ENCODE results near the gene COG5.

Gene COG5

DNA sequence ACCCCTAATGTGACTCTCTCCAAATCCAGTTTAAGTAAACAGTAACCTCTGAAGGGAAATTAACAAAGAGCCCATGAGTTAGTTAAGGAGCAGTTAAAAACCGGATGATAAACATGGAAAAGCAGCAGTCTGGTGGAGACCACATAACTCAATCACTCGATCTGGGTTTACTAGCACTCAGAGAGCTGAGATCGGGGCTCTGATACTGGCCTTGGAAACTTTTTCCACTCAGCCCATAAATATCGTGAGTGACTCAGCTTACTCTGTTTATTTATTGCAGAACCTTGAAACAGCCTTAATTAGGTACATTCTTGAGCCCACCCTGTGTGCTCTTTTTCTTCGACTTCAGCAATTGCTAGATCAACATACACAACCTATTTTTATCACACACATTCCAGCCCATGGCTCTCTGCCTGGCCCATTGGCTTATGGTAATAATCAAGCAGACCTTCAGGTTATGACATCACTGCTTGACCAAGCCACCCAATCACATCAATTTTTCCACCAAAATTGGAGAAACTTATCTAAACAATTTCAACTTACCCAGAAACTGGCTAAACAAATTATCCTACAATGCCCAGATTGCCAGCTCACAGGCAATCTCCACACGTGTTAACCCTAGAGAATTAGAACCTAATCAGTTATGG lies 176.0 kb downstream of the COG5 start:
- DNase-seq, result no peak

DNA sequence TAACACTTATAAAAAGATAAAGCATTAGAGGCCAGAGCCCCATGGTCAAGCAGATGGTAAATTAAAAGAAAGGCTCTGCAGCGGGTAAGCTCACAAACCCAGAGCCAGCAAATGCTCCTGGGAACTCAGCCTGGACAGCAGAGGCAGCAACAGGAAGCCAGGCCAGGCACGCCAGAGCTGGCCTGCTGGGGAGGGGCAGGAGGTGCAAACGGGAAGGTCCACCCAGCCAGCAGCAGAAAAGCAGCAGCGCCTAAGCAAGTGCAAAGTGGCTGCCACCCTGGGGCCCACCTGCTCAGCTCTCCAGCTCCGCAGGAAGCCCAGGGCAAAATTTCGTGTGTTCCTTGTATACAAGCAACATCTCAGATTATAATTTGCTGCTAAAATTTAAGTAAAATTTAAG lies 176.6 kb downstream of the COG5 start:
- DNase-seq, result no peak

DNA sequence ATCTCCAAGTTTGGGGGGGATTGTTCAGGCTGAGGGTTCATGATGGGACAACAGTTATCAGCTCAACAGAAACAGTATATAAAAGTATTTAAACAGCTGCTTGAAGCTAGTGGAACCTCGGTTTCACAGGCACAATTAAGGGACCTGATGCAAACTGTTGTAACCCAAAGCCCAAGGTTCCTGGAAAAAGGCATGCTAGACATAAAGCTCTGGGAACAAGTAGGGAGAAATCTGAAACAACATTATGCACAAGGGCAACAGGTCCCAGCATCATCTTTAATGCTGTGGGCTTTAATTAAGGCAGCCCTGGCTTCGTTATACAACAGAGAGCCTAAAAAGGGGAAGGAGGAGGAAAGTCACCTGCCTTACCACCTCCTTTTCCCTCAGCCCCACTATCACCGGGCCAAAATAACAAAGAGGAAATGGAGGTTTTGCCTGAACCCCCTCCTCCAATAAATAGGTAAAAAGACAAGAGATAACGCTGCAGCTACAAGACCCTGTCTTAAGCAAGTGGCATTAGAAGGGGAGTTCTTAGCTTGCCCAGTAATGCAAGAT lies 177.1 kb downstream of the COG5 start:
- DNase-seq, result no peak

DNA sequence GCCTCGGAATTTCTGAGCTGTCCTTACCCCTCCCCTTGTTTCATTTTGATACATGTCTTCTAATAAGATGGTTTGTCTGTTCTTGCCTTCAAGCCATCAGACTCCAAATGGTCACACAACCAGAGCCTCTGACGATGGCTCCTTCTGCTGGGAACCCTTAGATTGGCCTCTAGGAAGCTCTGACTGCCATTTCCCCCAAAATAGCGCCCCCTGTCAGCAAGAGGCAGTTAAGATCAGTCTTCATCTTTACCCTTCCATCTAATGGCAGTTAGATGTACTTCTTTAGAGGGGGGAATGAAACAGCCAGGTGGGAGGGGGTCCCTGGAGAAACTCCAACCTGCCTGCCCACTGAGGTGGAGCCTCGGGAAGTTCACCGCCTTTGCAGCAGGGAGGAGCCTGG lies 179.7 kb downstream of the COG5 start:
- no peak for DNase-seq

DNA sequence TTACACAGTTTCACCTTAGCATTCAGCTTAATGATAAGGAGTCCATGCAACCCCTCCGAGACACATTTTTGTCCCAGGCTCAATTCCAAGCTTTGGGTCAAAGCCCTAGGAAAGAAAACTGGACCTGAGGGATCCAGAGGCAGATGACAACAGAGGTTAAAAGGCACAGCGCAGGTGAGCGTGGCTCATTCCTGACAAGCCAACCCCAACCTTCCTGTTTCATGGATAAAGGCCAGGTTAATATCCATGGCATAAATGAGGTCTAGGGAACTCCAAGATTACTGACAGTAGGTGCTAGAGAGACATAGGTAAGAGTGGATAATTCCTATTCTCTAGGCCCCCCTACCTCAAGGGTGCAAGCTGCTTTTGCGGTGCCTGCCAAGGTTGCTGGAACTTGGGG lies 180.5 kb downstream of the COG5 start:
- no peak for DNase-seq

DNA sequence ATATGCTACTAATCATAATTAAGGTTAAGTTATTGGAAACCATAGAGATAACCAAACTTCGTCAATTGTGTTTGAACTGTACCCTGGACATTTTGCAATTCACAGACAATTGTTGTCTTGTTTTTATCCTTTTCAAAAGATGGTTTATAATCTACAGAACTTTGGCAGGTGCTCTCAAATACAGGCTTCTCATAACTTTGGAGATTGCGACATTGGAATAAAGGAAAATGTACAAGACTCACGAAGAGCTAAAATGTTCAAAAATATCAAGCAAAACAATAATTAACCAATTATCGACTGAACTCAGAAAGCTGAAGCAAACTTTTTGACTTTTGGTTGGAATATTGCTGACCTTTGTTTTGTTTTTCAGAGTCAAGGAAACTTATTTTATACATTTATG lies 182.3 kb downstream of the COG5 start:
- no peak for DNase-seq

DNA sequence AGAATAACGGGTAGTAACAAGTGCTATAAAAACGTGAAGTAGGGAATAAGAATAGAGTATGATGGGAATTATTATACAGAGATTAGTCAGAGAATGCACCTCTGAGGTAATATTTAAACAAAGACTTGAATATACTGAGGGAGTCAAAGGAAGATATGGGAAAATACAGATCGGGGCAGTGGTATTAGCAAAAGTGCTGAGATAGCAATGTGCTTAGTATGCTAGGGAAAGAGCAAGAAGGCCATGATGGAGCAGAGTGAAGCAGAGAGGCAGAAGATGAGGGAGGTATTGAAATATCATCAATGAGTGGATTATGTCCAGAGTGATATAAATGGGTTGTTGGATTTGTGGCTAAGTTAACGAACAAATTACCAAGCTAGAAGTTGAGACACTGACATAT lies 190.4 kb downstream of the COG5 start:
- DNase-seq, result no peak

DNA sequence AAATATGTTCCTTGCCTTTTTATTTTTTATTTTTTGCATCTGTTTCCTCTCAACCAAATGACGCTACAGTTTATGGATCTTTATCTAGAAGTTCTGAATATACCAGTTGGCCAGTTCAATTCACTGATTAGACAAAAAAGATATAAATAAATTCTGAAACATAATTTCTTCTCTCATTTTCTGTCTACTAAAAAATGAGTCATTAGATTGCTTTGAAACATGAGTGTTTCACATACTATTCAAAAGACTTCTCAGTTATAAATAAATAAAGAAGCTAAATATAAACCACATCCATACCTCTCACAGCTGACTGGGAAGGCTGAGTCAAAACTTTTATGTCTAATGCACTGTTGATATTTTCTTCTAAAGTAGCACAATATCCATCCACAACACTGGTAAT lies 191.4 kb downstream of the COG5 start:
- DNase-seq, result no peak

DNA sequence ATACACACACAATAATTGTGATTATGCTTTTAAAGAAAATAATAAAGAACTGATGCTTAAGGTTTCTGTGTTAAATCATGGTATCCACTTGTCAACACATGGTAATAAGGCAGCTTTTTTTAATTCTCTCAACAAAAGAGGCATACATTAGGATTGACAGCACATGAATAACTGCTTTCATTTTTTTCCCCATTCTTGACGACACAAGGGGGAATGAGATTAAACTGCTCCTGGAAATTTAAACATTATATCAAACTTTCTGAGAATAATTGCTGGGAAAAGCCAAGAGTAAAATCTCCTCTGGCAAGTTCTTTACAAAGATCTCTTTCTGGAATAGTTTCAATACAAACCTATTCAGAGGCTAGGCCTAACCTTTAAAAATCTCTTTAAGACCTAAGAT lies 192.9 kb downstream of the COG5 start:
- DNase-seq, result no peak

DNA sequence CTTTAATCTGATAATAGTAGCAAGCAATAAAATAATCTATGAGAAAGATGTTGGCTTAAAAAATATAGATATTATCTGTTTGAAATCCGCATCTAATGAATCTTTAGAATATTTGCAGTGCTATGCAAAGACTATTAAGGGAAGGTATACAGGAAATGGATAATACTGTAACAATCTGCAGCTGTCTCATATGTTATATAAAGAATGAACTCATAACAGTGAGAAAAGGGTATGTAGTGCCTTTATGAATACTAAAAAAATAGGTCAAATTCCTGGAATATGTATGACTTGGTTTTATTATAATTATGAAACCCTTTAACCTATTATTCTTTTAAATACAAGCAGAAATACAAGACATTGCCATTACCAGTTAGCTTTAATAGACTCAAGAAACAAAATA lies 198.9 kb downstream of the COG5 start:
- no peak for DNase-seq

DNA sequence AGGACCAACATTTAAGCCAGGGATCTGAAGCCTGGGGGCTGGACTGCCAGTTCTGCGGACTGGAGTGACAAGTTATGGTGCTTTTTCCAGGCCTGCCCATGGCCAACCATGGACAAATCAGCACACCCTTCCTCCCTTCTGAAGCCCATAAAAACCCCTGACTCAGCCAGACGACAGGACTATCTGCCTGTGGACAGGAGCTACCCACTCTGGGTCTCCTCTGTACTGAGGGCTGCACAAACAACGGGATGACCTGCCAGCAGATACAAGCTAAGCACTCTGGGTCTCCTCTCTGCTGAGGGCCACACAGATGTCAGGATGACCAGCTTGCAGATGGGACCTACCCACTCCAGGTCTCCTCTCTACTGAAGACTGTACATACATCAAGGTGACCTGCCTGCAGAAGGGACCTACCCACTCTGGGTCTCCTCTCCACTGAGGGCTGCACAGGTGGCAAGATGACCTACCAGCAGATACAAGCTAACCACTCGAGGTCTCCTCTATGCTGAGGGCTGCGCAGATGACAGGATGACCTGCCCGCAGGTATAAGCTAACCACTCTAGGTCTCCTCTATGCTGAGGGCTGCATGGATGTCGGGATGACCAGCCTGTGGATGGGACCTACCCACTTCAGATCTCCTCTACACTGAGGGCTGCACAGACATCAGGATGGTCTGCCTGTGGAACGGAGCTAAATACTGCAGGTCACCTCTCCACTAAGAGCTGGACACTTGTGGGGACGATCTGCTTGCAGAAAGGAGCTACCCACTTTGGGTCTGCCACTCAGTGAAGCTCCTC lies 204.0 kb downstream of the COG5 start:
- DNase-seq, result no peak

DNA sequence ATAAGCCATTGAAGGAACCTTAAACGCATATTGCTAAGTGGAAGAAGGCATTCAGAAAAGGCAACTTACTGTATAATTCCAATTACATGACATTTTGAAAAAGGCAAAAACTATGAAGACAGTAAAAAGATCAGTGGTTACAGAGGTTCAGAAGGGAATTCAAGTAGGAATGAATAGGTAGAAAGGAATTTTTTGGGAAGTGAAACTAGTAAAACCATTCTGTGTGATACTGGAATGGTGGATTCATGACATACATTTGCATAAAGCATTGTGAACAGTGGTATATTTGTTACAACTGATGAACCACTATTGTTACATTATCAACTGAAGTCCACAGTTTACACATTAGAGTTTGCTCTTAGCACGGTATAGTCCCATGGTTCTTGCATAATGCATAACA lies 208.1 kb downstream of the COG5 start:
- no peak for DNase-seq

DNA sequence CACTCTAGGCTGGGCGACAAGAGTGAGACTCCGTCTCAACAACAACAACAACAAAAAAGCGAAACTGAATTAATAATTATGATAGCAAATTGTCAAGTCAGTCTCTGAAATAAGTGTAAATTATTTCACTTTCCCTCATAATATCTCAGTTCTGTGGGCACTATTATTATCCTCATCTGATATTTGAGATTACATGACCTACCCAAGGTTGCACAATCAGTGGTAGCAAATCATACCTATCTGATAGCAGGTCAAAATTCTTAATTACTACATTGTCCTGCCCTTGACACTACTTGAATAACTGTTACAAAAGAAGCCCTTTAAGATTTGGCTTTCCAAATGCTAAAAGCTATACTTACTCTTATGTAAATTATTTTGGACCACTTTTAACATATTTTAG lies 209.1 kb downstream of the COG5 start:
- DNase-seq, result no peak

DNA sequence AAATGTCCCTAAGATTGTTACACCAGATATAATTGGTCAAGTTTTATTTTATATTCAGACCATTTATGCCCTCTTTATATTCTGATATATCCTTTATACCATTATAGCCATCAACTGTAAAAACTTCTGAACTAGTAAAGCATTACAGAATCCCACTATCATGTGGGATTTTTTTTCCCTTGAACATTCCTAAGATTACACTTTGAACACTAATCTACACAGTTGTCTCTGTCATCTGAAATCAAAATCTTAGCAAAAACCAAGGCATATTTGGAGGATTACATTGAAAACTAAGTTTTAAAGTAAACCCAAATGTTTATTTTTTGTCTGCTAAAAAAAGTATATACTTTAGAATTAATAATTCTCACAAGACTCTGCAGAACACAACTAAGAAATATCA lies 210.0 kb downstream of the COG5 start:
- no peak for DNase-seq

DNA sequence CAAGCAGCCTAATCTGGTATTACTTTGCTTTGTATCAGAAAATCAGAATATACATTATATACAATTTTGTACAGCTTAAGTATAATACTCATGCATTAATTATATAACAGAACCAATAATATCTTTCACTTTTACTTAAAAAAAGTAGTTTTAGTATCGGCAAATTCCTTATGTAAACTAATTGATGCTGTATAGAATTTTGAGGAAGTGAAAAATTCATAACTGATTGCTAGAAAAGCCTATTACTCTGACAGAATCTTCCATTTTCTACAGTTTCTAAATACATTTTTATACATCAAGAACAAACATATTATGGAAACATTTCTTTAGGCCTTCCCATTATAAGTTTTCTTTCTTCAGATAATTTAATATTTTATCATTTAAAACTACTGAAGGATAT lies 217.8 kb downstream of the COG5 start:
- DNase-seq, result no peak

DNA sequence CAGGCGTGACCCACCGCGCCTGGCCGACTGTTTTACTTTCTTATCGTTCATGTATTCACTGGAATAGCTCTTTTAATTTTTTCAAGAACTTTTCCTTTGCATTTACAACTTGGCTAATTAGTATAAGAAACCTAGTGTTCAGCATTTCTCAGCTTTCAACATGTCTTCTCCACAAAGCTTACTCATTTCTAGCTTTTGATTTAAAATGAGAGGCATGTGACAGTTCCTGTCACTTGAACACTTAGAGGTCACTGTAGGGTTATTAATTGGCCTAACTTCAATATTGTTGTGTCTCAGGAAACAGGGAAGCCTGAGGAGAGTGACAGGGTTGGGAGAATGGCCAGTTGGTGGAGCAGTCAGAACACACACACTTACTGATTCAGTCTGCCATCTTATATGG lies 218.9 kb downstream of the COG5 start:
- DNase-seq, result no peak

DNA sequence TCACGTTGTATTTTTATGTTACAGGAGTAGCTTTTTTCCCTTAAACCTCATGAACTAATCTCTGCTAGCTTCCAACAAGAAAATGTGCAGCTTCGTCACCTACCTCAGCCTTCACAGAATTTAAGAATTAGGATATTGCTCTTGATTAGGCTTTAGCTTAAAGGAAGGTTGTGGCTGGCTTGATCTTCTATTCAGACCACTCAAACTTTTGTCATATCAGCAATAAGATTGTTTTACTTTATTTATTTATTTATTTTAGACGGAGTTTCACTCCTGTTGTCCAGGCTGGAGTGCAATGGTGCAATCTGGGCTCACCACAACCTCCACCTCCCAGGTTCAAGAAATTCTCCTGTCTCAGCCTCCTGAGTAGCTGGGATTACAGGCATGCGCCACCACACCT lies 219.4 kb downstream of the COG5 start:
- no peak for DNase-seq

DNA sequence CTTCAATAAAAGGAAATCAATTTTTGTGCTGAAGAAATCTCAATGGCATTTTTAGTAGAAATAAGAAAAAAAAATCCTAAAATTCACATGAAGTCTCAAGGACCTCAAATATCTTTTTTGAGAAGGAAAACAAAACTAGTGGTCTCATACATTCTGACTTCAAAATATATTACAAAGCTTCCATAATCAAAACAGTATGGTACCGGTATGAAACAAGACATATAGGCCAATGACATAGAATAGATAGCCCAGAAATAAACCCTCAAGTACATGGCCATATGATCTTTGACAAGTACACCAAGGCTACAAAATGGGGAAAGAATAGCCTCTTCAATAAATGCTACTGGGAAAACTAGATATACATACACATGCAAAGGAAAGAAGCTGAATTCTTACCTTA lies 225.6 kb downstream of the COG5 start:
- DNase-seq, result no peak

DNA sequence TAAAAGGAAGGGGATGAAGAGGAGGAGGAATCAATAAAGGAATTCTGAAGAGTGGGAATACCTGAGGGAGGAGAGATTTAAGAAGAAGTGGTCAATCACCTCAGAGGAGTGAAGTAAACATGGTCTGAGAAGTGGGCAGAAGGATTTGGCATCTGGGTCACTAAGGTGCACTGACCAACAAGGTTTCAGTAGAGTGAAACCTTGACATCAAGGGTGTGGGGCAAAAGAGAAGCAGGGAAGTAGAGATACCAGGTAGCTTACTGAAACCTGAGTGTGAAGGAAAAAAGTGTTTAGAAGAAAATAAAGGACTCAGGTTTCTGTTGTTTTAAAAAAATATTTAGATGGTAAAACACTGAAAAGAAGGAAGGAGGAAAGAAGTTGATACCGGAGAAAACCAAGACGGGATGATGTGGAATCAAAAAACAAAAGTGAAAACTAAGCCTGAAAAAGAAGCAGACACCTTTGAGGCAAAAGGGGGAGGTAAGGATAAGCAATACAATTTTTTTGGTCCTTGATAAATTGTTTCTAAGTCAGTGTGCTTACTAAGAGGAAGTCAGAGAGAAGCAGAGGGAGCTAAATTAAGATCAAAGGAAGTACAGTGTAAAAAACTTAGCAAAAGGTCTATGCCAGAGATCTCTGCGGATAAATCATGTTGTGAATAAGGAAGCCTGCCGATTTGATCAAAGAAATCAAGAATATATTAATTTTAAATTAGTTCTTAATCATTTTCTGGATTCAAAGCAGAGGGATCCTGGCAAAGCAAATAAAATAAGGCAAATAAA lies 231.0 kb downstream of the COG5 start:
- DNase-seq, result no peak

DNA sequence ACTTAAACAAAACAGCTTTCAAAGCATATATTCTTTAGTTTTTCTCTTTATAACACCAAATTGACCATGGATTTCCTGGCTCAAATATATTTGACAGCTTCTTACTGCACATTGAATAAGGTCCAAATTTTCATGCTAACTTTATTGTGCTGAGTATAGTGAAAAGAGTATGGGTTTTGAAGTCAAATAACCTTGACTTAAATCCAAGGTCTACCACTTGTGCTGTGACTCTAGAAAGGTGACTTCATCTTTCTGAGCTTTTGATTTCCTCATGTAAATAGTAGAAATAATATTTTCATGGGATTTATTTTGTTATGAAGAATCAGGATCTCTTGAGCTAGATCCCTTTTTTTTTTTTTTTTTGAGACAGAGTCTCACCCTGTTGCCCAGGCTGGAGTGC lies 233.2 kb downstream of the COG5 start:
- DNase-seq, result no peak

DNA sequence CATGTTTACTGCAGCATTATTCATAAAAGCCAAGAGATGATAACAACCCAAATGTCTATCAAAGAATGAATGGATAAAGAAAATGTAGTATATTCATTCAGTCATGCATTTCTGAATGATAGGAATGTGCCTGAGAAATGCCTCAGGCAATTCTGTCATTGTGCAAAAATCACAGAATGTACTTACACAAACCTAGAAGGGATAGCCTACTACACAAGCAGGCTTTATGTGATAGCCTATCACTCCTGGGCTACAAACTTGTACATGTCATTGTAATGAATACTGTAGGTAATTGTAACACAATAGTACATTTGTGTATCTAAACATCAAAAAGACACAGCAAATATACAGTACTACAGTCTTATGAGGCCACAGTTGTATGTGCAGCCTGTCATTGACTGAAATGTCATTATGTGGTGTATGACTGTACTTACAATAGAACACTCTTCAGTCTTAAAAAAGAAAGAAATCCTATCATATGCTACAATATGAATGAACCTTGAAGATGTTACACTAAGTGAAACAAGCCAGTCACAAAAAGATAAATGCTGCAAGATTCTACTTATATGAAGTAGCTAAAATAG lies 235.6 kb downstream of the COG5 start:
- no peak for DNase-seq

DNA sequence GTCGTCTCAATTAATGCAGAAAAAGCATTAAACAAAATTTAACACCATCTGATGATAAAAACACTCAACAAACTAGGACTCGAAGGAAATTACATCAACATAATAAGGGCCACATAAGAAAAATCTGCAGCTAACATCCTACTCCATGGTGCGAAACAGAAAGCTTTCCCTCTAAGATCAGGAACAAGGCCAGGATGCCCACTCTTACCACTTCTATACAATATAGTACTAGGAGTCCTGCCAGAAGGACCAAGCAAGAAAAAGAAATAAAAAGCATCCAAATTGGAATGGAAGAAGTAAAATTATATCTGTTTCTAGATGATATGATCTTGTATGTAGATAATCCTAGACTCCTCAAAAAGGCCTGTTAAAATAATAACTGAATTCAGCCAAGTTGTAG lies 237.7 kb downstream of the COG5 start:
- DNase-seq, result no peak

DNA sequence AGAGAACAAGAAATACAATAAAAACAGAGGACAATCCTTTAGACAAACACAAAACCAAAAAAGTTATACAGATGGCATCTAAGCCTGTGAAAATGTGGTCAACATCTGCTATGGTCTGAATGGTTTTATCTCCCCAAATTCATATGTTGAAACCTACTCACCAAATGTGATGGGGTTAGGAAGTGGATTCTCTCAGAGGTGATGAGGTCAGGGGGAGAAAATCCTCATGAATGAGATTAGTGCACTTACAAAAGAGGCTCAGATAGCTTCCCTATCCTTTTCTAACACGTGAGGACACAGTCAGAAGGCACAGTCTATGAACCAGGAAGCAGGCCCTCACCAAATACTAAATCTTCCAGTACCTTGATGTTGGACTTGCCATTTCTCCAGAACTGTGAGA lies 241.7 kb downstream of the COG5 start:
- DNase-seq, result no peak

DNA sequence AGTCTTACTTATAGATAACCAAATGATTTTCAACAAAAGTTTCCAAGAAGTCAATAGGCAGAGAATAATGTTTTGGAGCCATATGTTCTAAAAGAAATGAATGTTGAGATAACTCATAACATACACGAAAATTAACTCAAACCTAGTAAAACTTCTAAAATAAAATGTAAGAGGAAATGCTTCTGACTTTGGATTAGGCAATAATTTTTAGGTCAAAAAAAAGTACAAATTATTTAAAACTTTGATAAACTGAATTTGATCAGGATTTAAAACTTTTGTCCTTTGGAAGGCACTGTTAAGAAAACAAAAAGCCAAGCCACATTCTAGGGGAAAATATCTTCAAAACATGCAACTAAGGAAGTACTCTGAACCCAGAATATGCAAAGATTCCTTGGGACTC lies 242.1 kb downstream of the COG5 start:
- DNase-seq, result no peak

Data from activated naive CD4-positive, alpha-beta T cell treated with anti-CD3 and anti-CD28 coated beads, Interleukin-2, amount 50 U/mL, for 16 hours (primary cell).